ENCODE data around the gene AK5.
"Not testable (repeated sequence)": the region's sequence is repeated elsewhere in the genome, so short reads cannot be mapped to it uniquely, and the experiment has no call there.

The AK5 gene

DNA sequence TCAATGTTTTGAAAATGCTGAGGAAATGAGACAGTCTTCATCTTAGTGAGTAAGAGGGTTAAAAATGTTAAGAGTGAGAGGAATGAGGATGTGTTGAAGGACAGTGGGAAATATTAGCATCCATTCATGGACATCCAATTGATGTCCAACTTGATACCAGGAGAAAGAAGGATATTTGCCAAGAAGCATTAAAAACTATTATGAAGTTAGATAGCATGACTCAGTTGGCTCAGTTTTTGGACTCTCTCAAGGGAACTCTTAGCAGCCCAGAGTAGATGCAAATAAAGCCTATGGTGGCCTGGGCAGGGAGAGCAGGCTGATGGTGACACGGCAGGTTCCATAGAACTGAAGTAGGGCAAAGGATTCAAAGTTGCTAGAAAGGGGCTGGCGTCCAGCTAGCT lies 229.6 kb downstream of the AK5 start:
- in situ Hi-C loops (cut with MboI; ENCODE audit: low sequenced_read_pairs, unreplicated experiment): no loop called here
- no peak for DNase-seq (ENCODE audit: low spot score)
- TF ChIP-seq, protein P1, sequence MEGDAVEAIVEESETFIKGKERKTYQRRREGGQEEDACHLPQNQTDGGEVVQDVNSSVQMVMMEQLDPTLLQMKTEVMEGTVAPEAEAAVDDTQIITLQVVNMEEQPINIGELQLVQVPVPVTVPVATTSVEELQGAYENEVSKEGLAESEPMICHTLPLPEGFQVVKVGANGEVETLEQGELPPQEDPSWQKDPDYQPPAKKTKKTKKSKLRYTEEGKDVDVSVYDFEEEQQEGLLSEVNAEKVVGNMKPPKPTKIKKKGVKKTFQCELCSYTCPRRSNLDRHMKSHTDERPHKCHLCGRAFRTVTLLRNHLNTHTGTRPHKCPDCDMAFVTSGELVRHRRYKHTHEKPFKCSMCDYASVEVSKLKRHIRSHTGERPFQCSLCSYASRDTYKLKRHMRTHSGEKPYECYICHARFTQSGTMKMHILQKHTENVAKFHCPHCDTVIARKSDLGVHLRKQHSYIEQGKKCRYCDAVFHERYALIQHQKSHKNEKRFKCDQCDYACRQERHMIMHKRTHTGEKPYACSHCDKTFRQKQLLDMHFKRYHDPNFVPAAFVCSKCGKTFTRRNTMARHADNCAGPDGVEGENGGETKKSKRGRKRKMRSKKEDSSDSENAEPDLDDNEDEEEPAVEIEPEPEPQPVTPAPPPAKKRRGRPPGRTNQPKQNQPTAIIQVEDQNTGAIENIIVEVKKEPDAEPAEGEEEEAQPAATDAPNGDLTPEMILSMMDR (IDR thresholded peaks at IDR 0.05; ENCODE audit: borderline replicate concordance, control extremely low read depth, extremely low read depth, insufficient read depth, missing control alignments): no peak

DNA sequence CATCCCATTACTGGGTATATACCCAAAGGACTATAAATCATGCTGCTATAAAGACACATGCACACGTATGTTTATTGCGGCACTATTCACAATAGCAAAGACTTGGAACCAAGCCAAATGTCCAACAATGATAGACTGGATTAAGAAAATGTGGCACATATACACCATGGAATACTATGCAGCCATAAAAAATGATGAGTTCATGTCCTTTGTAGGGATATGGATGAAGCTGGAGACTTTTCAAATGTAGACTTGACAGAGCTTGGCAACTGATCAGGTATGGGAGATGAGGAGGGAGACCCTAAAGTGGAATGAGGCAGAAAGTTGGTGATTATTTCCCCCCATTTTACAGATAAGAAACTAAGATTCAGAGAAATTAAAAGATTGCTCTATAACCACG lies 230.8 kb downstream of the AK5 start:
- DNase-seq (ENCODE audit: low spot score); in situ Hi-C loops (cut with MboI; ENCODE audit: low sequenced_read_pairs, unreplicated experiment): not testable (repeated sequence)

DNA sequence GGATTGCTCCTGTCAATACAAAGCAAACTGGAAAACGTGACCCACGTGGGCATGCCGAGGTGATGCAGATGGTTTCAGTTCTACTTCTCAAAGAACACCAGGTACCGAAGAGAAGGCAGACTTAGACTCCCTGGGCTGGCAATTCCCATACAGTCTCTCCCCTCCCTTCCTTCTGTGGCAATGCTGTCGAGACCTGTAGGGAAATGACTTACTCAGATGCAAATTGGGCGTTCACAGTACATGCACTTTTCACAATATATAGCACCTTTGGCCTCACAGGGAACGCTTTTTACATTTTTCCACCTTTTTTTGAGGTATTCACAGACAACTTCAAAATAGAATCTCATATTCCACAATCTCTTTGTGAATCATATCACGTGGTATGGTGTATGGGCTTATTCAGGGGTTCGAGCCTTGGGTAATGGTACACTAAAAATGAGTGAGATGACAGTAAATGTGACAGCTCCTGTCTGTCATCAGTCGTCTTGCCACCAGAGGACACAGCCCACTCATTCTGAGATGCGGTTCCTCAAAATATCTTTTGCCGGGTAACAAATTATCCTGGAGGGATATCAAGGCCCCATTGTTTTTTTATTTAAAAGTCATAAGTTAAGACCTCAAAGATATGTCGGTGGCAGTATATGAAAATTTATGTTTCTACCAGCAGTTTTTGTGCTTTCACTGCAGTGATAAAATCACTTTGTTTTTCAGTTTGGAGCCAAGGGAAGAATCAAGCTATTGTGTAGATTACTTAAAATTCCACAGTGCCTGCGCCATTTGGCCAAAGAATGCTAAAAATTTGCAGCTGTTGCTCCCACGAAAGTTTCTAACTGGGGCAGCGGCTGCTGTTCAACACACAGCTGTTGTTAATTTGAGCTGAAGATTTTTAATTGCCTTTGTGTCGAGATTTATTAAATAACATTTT lies 232.3 kb downstream of the AK5 start:
- TF ChIP-seq, protein P1 (IDR thresholded peaks at IDR 0.05; ENCODE audit: borderline replicate concordance, control extremely low read depth, extremely low read depth, insufficient read depth, missing control alignments): no peak
- DNase-seq (ENCODE audit: low spot score): no peak
- in situ Hi-C loops (cut with MboI; ENCODE audit: low sequenced_read_pairs, unreplicated experiment): no loop called here

GRCh38 chr1:77514921-77515776 lies 233.3 kb downstream of the AK5 start:
- in situ Hi-C loops (cut with MboI; ENCODE audit: low sequenced_read_pairs, unreplicated experiment): no loop called here
- TF ChIP-seq, protein P1 (IDR thresholded peaks at IDR 0.05; ENCODE audit: borderline replicate concordance, control extremely low read depth, extremely low read depth, insufficient read depth, missing control alignments): no peak
- no peak for DNase-seq (ENCODE audit: low spot score)

DNA sequence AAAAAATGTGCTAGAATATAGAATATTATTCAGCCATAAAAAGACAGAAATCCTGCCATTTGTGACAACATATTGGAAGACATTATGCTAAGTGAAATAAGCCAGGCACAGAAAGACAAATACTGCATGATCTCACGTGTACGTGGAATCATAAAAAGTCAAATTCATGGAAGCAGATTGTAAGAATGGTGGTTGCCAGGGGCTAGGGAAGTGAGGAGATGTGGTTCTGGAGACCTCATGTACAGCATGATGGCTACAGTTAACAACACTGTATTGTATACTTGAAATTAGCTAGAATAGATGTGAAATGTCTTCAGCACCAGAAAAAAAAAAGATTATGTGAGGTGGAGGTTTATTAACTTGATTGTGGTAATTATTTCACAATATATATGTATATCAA lies 234.3 kb downstream of the AK5 start:
- TF ChIP-seq, protein P1 (IDR thresholded peaks at IDR 0.05; ENCODE audit: borderline replicate concordance, control extremely low read depth, extremely low read depth, insufficient read depth, missing control alignments): no peak
- DNase-seq (ENCODE audit: low spot score): no peak
- in situ Hi-C loops (cut with MboI; ENCODE audit: low sequenced_read_pairs, unreplicated experiment): no loop called here

GRCh38 chr1:77524038-77524437 lies 242.2 kb downstream of the AK5 start:
- TF ChIP-seq, protein P1 (IDR thresholded peaks at IDR 0.05; ENCODE audit: borderline replicate concordance, control extremely low read depth, extremely low read depth, insufficient read depth, missing control alignments): no peak
- in situ Hi-C loops (cut with MboI; ENCODE audit: low sequenced_read_pairs, unreplicated experiment): no loop called here
- DNase-seq (ENCODE audit: low spot score): no peak

- not testable (repeated sequence) for DNase-seq (ENCODE audit: low spot score)
- in situ Hi-C loops (cut with MboI; ENCODE audit: low sequenced_read_pairs, unreplicated experiment): loop anchor here (10.0 to 25.0 kb wide), 2 partner anchors 386 to 581 kb away; no protein-coding TSS in a partner anchor
Observed at GRCh38 chr1:77531149-77531548, 249.3 kb downstream of the AK5 start.

GRCh38 chr1:77531596-77532280 lies 249.9 kb downstream of the AK5 start:
- in situ Hi-C loops (cut with MboI; ENCODE audit: low sequenced_read_pairs, unreplicated experiment): loop anchor here (10.0 to 25.0 kb wide), 2 partner anchors 387 to 581 kb away; no protein-coding TSS in a partner anchor

More at GRCh38 chr1:77531596-77532280, 249.9 kb downstream of the AK5 start:
- not testable (repeated sequence) for DNase-seq (ENCODE audit: low spot score)

All from GM13976 (cell line).